ENCODE measurements around the gene CPEB4. TPM values are rescaled to one million over a fixed set of nuclear protein-coding genes. Genes with fewer than 3 reads are reported as not detected.

CPEB4 gene
- total RNA-seq, 1 experiment from 2014 or later, result 11.1 TPM

GRCh38 chr5:173863359-173863758 is 24.8 kb upstream of the CPEB4 start:
- Histone ChIP-seq H4K20me1 (ENCODE audit: insufficient read depth) (no peaks in the 10 kb centered on the region), H2AFZ (ENCODE audit: low read depth, low read length, poor library complexity, severe bottlenecking) (no peak overlapping the region), H3K9ac (ENCODE audit: low read length) (no peak overlapping the region), H3K4me3 (replicated peaks in 1 of 2; ENCODE audit: low read depth in 1 of 2, low read length in 2 of 2) (no peak overlapping the region), H3K79me2 (ENCODE audit: insufficient read depth, low read length) (no peaks in the 10 kb centered on the region), H3K4me1 (ENCODE audit: control insufficient read depth in 1 of 2, insufficient read depth in 2 of 2, low read length in 2 of 2) (no peaks in the 10 kb centered on the region), H3K4me2 (ENCODE audit: low read length) (no peak overlapping the region), H3K36me3 (ENCODE audit: control insufficient read depth in 1 of 2, insufficient read depth in 2 of 2, low read length in 2 of 2) (no peaks in the 10 kb centered on the region), H3K27ac (ENCODE audit: low read depth, low read length) (no peak overlapping the region), H3K9me2 (ENCODE audit: insufficient read depth) (no peaks in the 10 kb centered on the region), H3K27me3 (ENCODE audit: insufficient read depth, low read length) (no peaks in the 10 kb centered on the region), H3K9me3 (ENCODE audit: control insufficient read depth in 1 of 2, insufficient read depth in 1 of 2, low read depth in 1 of 2, low read length in 2 of 2) (no peaks in the 10 kb centered on the region)
- ChIA-PET CTCF (no interaction called here), RAD21 (ENCODE audit: low non-redundant PET in 1 of 2, low total read pairs in 2 of 2, uncharacterized antibody in 2 of 2, unreplicated experiment in 2 of 2) (no interaction called here), POLR2A (no interaction called here)
- ATAC-seq (no peak), DNase-seq (ENCODE audit: low read depth, low spot score) (no peak)
- TF ChIP-seq POLR2A (IDR thresholded peaks at IDR 0.05; ENCODE audit: borderline replicate concordance, extremely low read depth, insufficient read depth, insufficient read length) (no peak), SP1 (IDR thresholded peaks at IDR 0.05; ENCODE audit: low read depth) (no peak), ZBTB33 (IDR thresholded peaks at IDR 0.05; ENCODE audit: extremely low read depth, insufficient replicate concordance, low read length) (no peak), CBX3 (IDR thresholded peaks at IDR 0.05; ENCODE audit: low read depth) (no peak), JUND (IDR thresholded peaks at IDR 0.05) (no peak), EGR1 (IDR thresholded peaks at IDR 0.05; ENCODE audit: low read depth) (no peak), CEBPB (IDR thresholded peaks at IDR 0.05; ENCODE audit: low read depth) (no peak), EZH2phosphoT487 (IDR thresholded peaks at IDR 0.05; ENCODE audit: borderline replicate concordance) (no peak), FOSL1 (IDR thresholded peaks at IDR 0.05; ENCODE audit: low read depth) (no peak), ELF1 (IDR thresholded peaks at IDR 0.05; ENCODE audit: borderline replicate concordance, low read depth) (no peak), ZFX (IDR thresholded peaks at IDR 0.05) (no peak), RAD21 (IDR thresholded peaks at IDR 0.05; ENCODE audit: low read depth) (no peak), ZNF274 (IDR thresholded peaks at IDR 0.05; ENCODE audit: low read depth, low read length) (no peak), REST (IDR thresholded peaks at IDR 0.05; ENCODE audit: low read depth) (no peak)
- no TSS peak for BruUV-seq (replicated peaks)
- intact Hi-C loops (cut with micrococcal nuclease), result no loop called here
